Aorta (tissue), 5 donors: ENCODE data around the gene REM2. TPM values are rescaled to one million over a fixed set of nuclear protein-coding genes. Genes with fewer than 3 reads are reported as not detected.

Experiments used
- ATAC-seq: fragments of 200-7000 bp; cut with Tn5 transposase; one replicate; pipeline ENCODE4 v1.9.1; 2022; ENCODE audit warnings: moderate library complexity; ENCODE audit not compliant: low FRiP score
- DNase-seq, 2 donors: peaks; one replicate each; pipeline ENCODE4 v3.0.0-alpha.2; 2020
- H3K27ac ChIP-seq, 2 donors: one replicate each; pipeline ENCODE4 v1.5.1; 2013; ENCODE audit warnings: low read length in 2 of 2, mild to moderate bottlenecking in 2 of 2, moderate library complexity in 2 of 2, control low read depth in 1 of 2, inconsistent platforms in 1 of 2, low read depth in 1 of 2
- H3K27me3 ChIP-seq, 2 donors: one replicate each; pipeline ENCODE4 v1.6.1; 2013; ENCODE audit warnings: control low read depth in 1 of 2, low read length in 1 of 2, mild to moderate bottlenecking in 1 of 2, moderate library complexity in 1 of 2; ENCODE audit not compliant: insufficient read depth in 2 of 2, control insufficient read depth in 1 of 2
- H3K36me3 ChIP-seq, 2 donors: one replicate each; pipeline ENCODE4 v1.6.1; 2013; ENCODE audit warnings: control low read depth in 1 of 2, low read length in 1 of 2, mild to moderate bottlenecking in 1 of 2; ENCODE audit not compliant: insufficient read depth in 2 of 2, control insufficient read depth in 1 of 2
- H3K4me1 ChIP-seq, 2 donors: one replicate each; pipeline ENCODE4 v1.6.1; 2013; ENCODE audit warnings: low read length in 2 of 2, control low read depth in 1 of 2, mild to moderate bottlenecking in 1 of 2, moderate library complexity in 1 of 2; ENCODE audit not compliant: insufficient read depth in 2 of 2, control insufficient read depth in 1 of 2
- H3K4me3 ChIP-seq, 2 donors: one replicate each; pipeline ENCODE4 v1.5.1; 2013; ENCODE audit warnings: low read length in 2 of 2, control low read depth in 1 of 2, mild to moderate bottlenecking in 1 of 2
- H3K9me3 ChIP-seq: one replicate; pipeline ENCODE4 v1.6.1; 2013; ENCODE audit warnings: mild to moderate bottlenecking, low read length; ENCODE audit not compliant: control insufficient read depth
- WGBS, 2 donors: extraction: QIAGEN DNeasy Blood & Tissue Kit; methylation state at CpG; one replicate each; pipeline ENCODE4 v1.1.7; 2013; 5-methylcytosine and 5-hydroxymethylcytosine counted together
- intact Hi-C, 2 donors: fragments of 100-400 bp; cut with DNase I; formaldehyde crosslinking; loops; one replicate each; pipeline versions ENCODE4 v1.14.2 to v1.15.0; 2022
- polyA plus RNA-seq, 2 donors: library from polyadenylated mRNA; stranded (reverse); fragments of 200-250 nt; gene quantifications; one replicate each; pipeline ENCODE4 v1.2.3, GENCODE V29; 2013
- total RNA-seq, 2 donors: library from RNA; stranded (reverse); fragmentation: NEBNext Ultra II Directional; extraction: Animal tissue kit (Norgen Biotek cat#: 25700); gene quantifications; one replicate each; pipeline ENCODE4 v1.2.1, GENCODE V29; 2021
- donor health status: healthy with polysubstance abuse.
- donor health status: Bipolar disorder and iron deficiency.
- donor health status: DM: no; HTN: no; CAD: no.
- donor health status: DM: no; HTN: no; CAD: no.
- donor health status: DM: yes; HTN: yes; CAD: no.

REM2 gene
- total and polyA plus RNA-seq, 4 donors, result 0.36 to 0.92 (median 0.75) TPM; not detected in 1

DNA sequence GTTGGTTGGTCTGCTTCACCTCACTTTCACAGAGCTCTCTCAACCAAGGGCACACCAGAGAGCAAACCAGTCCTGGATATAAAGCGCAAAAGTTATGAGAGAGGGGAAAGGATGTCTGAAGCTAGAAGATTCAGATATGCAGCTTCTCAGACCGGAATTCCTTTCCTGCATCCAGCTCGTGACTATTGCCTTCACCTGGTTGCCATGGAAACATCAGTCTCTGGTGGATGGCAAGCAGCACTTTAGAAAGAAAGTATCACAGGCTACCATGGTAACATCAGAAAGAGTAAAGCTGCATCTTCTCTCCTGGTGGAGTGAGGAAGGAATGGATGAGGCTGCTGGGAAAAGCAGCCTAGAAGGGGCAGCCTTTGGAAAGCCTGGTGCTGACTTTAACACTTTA lies 13.7 kb downstream of the REM2 start:
- Histone ChIP-seq H3K27ac (no peak overlapping the region), H3K9me3 (no peaks in the 10 kb centered on the region), H3K27me3 (no peaks in the 10 kb centered on the region), H3K4me1 (no peaks in the 10 kb centered on the region), H3K36me3 (peaks cover 3 to 6% of the 10 kb centered on the region in 2 donors), H3K4me3 (no peak overlapping the region)
- WGBS, 2 donors, result 73 to 74% methylated on average over 3 of the region's 3 CpGs
- intact Hi-C loops, result no loop called here
- ATAC-seq, result no peak
- DNase-seq, result no peak

DNA sequence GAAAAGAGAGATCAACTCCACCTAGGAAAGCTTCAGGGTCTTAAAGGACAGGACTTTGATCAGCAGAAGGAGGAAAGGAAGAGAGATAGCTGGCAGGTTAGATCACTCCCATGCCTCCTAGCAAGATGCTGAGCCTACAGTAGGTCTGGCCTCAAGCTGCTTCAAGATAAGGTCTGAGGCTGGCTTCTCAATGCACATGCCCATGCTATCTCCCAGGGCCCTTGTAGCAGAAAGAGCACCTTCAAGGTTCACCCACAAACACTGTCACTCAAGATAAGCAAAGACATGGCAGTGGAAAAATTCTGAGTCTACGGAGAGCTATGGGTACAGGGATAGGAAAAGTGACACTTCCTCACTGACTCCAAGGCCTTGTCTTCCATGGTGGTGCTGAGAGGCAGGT lies 14.3 kb downstream of the REM2 start:
- intact Hi-C loops, result no loop called here
- ATAC-seq (no peak), DNase-seq (no peak)
- no peak overlapping the region for H3K4me3 ChIP-seq
- 88 to 92% methylated on average over 1 of the region's 1 CpG for WGBS, 2 donors
- no peak overlapping the region for H3K27ac ChIP-seq
- no peaks in the 10 kb centered on the region for H3K9me3 ChIP-seq
- H3K36me3 ChIP-seq, result peaks cover 6 to 9% of the 10 kb centered on the region in 2 donors
- no peaks in the 10 kb centered on the region for H3K27me3 ChIP-seq
- H3K4me1 ChIP-seq, result no peaks in the 10 kb centered on the region

DNA sequence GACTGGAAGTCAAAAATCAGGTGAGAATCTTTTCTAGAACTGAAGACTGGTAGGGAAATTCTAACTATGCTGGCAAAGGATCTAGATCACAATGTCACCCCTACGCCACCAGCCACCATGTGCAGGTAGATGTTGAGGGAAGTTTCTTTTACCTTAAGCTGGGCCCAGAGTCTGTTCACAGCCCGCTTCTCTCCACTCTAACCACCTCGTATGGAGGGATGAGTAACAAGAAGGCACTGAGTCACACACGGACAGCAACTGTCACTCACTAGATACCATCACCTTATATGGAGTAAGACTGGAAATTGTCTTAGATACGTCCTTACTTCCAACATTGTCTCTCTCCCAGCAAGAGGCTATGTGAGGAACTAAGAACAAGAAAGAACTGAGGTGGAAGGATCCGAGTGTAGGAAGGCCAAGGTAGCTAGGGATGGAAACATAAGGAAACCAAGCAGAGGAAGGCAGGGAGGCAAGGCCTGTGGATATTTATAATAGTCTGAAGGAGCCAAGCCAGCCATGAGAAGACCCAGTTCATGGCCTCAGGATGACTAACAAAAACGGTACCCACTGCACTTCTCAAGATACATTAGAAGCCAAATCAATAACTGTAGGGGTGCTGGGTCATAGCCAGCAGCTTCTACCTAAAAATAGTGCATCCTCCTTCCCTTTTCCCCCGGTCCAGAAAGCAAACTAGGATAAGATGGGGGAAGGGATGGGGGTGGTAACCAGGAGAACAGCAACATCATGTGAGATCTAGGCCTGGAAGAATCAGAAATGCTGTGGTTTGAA lies 15.5 kb downstream of the REM2 start:
- intact Hi-C loops, result no loop called here
- ATAC-seq (no peak), DNase-seq (peak in 1 of 2 donors; percentile 51)
- Histone ChIP-seq H3K36me3 (peaks cover 6 to 10% of the 10 kb centered on the region in 2 donors), H3K4me3 (no peak overlapping the region), H3K4me1 (no peaks in the 10 kb centered on the region), H3K27me3 (no peaks in the 10 kb centered on the region), H3K9me3 (no peaks in the 10 kb centered on the region), H3K27ac (no peak overlapping the region)
- WGBS, 2 donors, result 47 to 48% methylated on average over 8 of the region's 8 CpGs

DNA sequence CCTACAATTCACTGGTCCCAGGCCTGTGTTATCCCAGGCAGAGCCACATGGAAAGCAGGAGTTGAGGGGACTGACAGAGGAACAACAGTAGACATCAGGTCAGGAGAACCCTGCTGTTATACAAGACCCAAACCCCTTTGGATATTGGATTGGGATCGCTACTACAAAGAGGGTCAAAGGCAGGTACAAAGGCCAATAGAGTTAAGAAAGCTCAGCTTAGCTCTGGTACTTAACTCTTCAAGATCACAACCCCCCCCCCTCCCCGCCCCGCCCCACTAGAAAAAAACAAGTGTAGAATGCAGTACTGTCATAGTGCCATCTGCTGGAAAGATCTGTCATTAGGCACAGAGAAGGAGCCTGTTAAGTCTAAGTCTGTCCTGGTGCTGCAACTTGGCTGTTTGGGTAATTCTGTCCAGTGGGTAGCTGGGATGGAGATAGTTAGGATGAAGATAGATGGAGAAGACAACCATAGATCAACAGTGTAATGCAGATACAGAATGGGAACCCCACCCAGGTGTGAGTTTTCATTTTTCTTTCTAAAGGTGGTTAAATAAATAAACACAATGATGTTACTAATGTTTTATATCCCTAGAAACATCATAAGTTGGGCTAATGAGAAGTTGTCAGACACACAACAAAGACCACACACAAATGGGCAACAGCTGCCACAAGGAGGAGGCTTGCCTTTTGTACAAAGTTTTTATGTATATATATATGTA lies 17.2 kb downstream of the REM2 start:
- WGBS, 2 donors, result 28% methylated on average over 3 of the region's 3 CpGs
- intact Hi-C loops, result loop anchor here in 1 of 2 donors (5.0 to 10.0 kb wide), 3 partner anchors 65 to 508 kb away; partner anchors contain the start of gene MMP14
- peaks cover 12 to 19% of the 10 kb centered on the region in 2 donors for H3K36me3 ChIP-seq
- H3K4me3 ChIP-seq, result no peak overlapping the region
- H3K27me3 ChIP-seq, result no peaks in the 10 kb centered on the region
- ATAC-seq (peak; percentile 75), DNase-seq (peak in 1 of 2 donors; percentile 31)
- no peaks in the 10 kb centered on the region for H3K9me3 ChIP-seq
- peak overlapping the region in 1 of 2 donors; percentile 34 for H3K27ac ChIP-seq
- no peaks in the 10 kb centered on the region for H3K4me1 ChIP-seq

DNA sequence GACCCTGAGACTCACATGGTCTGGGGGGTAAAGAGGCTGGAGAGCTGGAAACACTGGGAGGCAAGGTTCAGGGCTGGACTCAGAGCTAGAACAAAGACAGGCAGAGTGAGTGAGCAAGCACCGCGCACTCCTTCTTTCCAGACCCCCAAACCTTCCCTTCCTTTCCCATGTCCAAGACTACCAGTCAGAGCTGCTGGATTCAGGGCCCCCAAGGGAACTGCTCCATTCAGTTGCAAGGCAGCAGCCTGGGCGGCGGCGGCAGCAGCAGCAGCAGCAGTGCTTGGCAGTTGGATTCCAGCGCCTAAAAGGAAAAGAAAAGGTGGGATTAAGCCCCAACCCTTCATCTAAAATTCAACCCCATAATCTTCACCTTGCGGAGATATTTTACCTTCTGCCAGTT lies 18.8 kb downstream of the REM2 start:
- no peaks in the 10 kb centered on the region for H3K4me1 ChIP-seq
- peaks cover 13 to 19% of the 10 kb centered on the region in 2 donors for H3K36me3 ChIP-seq
- no peaks in the 10 kb centered on the region for H3K9me3 ChIP-seq
- H3K27me3 ChIP-seq, result no peaks in the 10 kb centered on the region
- no peak overlapping the region for H3K27ac ChIP-seq
- no peak overlapping the region for H3K4me3 ChIP-seq
- DNase-seq (peak in 1 of 2 donors; percentile 50), ATAC-seq (no peak)
- WGBS, 2 donors, result 85 to 90% methylated on average over 7 of the region's 7 CpGs
- intact Hi-C loops, result loop anchor here in 1 of 2 donors (5.0 to 10.0 kb wide), 3 partner anchors 67 to 509 kb away; partner anchors contain the start of gene MMP14

DNA sequence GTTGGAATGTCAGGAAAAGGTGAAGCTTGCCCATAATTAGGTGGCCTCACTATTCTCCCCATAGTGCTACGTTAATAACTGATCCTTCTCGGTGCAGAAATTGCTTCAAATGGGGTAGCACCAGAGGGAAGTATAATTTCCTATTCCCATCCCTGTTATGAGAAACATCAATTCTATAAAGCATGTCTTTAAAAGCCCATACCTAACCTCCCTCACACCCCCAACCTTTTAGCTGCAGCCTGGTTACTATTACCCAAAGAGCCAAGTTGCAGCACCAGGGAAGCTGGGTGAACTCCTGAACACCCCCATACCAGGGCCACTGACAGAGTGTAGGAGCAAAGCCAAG lies 20.7 kb downstream of the REM2 start:
- H3K36me3 ChIP-seq, result peaks cover 13 to 19% of the 10 kb centered on the region in 2 donors
- intact Hi-C loops, result loop anchor here in 1 of 2 donors (5.0 to 10.0 kb wide), 3 partner anchors 69 to 511 kb away; partner anchors contain the start of gene MMP14
- WGBS, 2 donors, result 76 to 82% methylated on average over 2 of the region's 2 CpGs

DNA sequence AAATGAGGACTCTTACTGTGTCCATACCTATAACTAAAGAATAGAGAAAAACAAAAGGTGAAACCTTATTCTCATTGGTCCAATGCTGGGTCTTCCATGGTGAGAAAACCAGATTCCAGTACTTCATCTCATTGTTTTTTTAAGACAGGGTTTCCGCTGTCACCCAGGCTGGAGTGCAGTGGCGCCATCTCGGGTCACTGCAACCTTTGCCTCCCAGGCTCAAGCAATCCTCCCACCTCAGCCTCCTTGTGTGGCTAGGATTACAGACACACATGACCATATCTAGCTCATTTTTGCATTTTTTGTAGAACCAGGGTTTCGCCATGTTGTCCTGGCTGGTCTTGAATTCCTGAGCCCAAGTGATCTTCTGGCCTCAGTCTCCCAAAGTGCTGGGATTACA lies 22.6 kb downstream of the REM2 start:
- 87% methylated on average over 4 of the region's 4 CpGs for WGBS, 2 donors
- Histone ChIP-seq H3K36me3 (peaks cover 15 to 19% of the 10 kb centered on the region in 2 donors), H3K4me1 (no peaks in the 10 kb centered on the region), H3K27ac (no peak overlapping the region), H3K4me3 (no peak overlapping the region), H3K27me3 (no peaks in the 10 kb centered on the region), H3K9me3 (no peaks in the 10 kb centered on the region)
- DNase-seq, result peak in 1 of 2 donors; percentile 10
- no peak for ATAC-seq
- intact Hi-C loops, result loop anchor here in 1 of 2 donors (10.0 kb wide), 1 partner anchor 71 kb away; the partner anchor contains the start of gene MMP14

More for the DNA sequence above, 20.7 kb downstream of the REM2 start:
- no peaks in the 10 kb centered on the region for H3K4me1 ChIP-seq
- no peak overlapping the region for H3K4me3 ChIP-seq
- no peak for ATAC-seq
- DNase-seq, result no peak
- H3K27me3 ChIP-seq, result no peaks in the 10 kb centered on the region
- H3K27ac ChIP-seq, result no peak overlapping the region
- no peaks in the 10 kb centered on the region for H3K9me3 ChIP-seq

DNA sequence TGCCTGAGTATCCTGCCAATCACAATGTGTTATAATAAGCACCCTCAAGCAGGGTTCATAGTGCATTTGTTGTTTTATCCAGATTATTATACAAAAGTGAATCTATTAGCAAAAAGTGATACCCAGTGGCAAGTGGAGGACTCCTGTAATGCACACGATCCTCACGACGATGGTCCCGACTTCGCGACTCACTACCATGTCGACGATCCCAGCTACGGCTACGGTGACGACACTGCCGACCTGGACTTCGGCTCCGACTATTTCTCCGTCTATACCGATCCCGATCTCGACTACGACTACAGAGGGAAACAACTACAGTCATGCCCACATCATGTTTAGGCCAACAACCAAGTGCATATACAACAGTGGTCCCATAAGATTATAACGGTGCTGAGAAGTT lies 23.1 kb downstream of the REM2 start:
- Histone ChIP-seq H3K9me3 (no peaks in the 10 kb centered on the region), H3K36me3 (peaks cover 13 to 17% of the 10 kb centered on the region in 2 donors), H3K4me1 (no peaks in the 10 kb centered on the region), H3K27ac (no peak overlapping the region), H3K4me3 (no peak overlapping the region), H3K27me3 (no peaks in the 10 kb centered on the region)
- 95% methylated on average over 20 of the region's 20 CpGs for WGBS, 2 donors
- intact Hi-C loops, result loop anchor here in 1 of 2 donors (10.0 kb wide), 1 partner anchor 71 kb away; the partner anchor contains the start of gene MMP14
- ATAC-seq (no peak), DNase-seq (peak in 1 of 2 donors; percentile 60)
